MG63 (cell line): Measurements from ENCODE around the gene PLXNA2. TPM values are rescaled to one million over a fixed set of nuclear protein-coding genes. Genes with fewer than 3 reads are reported as not detected.
A peak's percentile ranks its signal among the peaks of the same experiment; 100 is the strongest.

ENCODE experiments used
- DNase-seq: peaks from one replicate; pipeline ENCODE4 v3.0.0-alpha.2; 2020
- H3K27me3 ChIP-seq: fragments of 250-450 bp; sonication (Bioruptor Pico); 2 replicates; pipeline ENCODE4 v1.5.1; 2020; ENCODE audit warnings: mild to moderate bottlenecking, moderate library complexity
- H3K36me3 ChIP-seq: fragments of 250-450 bp; sonication (Bioruptor Pico); 2 replicates; pipeline ENCODE4 v1.5.1; 2020; ENCODE audit warnings: mild to moderate bottlenecking, moderate library complexity
- H3K4me3 ChIP-seq: fragments of 250-450 bp; sonication (Bioruptor Pico); 2 replicates; pipeline ENCODE4 v1.5.1; 2020; ENCODE audit warnings: mild to moderate bottlenecking, moderate library complexity
- H3K9me3 ChIP-seq: fragments of 250-450 bp; sonication (Bioruptor Pico); 2 replicates; pipeline ENCODE4 v1.5.1; 2020; ENCODE audit warnings: mild to moderate bottlenecking, moderate library complexity
- total RNA-seq: library from RNA; depleted of rRNA; stranded (reverse); fragments of >200 nt; shearing (Covaris generic); gene quantifications from 2 replicates; pipeline ENCODE4 v1.2.3, GENCODE V29; 2014; ENCODE audit warnings: low replicate concordance

PLXNA2 gene
- total RNA-seq, 1 experiment from 2014 or later = 0.56 TPM

DNA sequence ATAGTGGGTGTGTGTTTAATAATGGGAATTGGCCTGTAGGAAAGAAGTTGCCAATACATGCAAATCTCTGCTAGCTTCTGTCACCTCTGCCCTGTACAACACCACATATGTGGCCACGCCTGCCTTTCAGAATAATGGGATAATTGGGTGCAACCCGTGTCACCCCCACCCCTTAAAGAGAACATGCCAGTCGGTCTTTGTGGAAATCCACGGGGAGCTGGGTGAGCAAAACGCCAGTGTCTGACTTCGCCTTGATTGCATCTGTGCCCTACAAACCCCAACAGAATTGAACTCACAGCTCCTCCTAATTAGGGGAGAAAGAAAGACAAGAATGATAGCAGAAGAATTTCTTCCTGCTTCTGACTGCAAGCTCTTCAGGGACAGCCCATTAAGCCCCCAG is 6.4 kb upstream of the PLXNA2 start:
- H3K4me3 ChIP-seq = no peak overlapping the region
- H3K27me3 ChIP-seq = peaks cover 2% of the 10 kb centered on the region; the same call in 1 of the 2 replicates
- no peaks in the 10 kb centered on the region for H3K9me3 ChIP-seq
- no peak for DNase-seq
- H3K36me3 ChIP-seq = no peaks in the 10 kb centered on the region

DNA sequence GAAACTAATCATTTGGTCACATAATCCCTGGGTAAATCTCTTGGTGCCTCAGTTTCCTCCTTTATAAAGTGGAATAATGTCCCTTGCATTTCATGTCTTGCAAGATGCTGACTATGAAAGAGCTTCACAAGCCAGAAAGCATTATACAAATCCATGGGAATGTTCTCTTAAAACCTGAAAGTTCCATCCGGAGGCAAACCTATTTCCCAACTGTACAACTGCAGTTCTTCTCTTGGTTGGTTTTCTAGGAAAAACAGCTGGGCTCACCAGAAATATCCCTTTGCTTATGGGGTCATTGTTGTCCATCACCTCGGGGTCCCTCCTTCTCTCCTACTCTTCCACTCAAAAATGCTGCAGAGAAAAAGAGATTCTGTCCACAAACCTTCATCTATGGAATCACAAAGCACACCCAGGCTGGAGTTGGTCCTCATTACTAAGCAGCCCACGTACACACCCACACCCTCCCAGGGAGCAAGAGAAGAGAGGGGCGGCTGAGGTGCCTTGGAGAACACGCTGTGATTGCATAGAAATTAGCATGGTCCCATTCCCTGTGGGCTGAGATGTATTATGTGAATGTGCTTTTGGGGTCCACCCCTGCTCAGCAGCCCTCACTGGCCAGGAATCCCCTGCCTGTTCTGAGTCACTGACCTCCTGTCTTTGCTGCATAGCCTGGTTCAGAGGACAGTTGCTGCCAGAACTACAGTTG is 5.0 kb upstream of the PLXNA2 start:
- Histone ChIP-seq H3K4me3 (no peak overlapping the region), H3K9me3 (no peaks in the 10 kb centered on the region), H3K27me3 (0 out of 2 replicates have a peak, but pooled peaks cover 4% of the 10 kb centered on the region), H3K36me3 (no peaks in the 10 kb centered on the region)
- no peak for DNase-seq

DNA sequence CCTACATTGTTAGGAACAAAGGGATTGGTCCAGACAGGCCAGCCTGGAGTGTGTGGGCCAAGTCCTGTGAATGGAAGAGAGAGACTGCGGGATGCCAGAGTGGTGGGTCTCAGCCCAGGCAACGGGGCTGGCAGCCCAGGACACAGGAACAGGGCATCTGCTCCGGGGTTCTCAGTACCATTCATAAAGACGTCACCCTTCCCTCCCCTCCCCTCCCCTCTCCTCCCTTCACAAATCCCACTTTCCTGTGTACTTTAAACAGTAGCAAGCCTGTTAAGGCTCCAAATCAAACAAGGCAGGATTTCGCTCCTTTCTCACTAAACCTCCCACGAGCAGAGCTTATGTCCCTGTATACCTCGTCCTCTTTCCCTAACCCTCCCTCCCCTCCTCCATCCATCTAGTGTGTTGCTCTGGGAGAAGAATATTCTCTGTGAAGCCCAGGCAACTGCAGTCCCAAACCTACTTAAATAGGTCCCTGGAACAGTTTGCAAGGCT is 4.2 kb upstream of the PLXNA2 start:
- H3K9me3 ChIP-seq = no peaks in the 10 kb centered on the region
- H3K36me3 ChIP-seq = no peaks in the 10 kb centered on the region
- peaks cover 6% of the 10 kb centered on the region; the same call in 1 of the 2 replicates for H3K27me3 ChIP-seq
- DNase-seq = no peak
- H3K4me3 ChIP-seq = no peak overlapping the region

DNA sequence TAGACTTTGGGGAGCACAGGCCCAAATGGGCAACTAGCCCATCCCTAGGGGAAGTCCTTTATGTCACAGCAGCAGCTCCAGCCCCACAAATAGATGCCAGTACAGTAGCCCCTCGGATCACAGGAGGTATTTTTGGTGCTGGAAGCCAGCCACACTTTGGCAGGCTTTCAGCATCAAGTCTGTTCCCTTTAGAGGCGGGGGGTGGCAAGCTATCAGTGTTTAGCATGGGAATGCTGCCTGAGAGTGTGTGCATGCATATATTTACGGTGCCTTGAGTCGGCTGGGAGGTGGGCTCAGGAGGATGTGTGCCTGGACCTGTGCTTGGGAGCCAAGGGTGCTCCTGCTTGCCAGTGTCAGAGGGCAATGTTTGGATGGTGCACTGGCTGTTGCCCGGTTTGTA is 3.5 kb upstream of the PLXNA2 start:
- Histone ChIP-seq H3K4me3 (no peak overlapping the region), H3K36me3 (no peaks in the 10 kb centered on the region), H3K27me3 (peaks cover 12% of the 10 kb centered on the region), H3K9me3 (no peaks in the 10 kb centered on the region)
- no peak for DNase-seq

DNA sequence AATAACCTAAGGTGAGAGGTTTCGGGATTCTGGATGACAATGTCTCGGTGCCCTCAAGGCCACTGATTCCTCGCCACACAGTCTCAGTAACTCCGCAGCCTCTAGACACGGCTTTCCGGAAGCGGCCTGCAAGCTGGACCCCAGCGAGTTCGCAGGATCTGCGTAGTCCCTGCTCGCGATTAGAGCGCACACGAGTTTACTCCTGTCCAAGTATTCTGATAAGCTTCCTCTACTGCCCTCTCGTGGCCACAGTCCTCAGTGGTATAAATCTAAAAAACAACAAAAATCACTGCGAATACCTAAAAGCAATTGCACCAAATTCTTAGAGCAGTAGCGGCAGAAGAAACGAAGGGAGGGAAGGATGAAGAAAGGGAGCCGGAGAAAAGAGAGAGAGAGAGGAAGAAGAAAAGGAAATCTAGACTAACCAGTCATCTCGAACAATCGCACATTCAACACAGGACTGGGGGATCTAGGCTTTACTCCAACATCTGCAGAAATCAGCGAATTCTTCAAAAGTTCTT is 1.1 kb upstream of the PLXNA2 start:
- Histone ChIP-seq H3K27me3 (peaks cover 29% of the 10 kb centered on the region), H3K9me3 (no peaks in the 10 kb centered on the region), H3K4me3 (no peak overlapping the region), H3K36me3 (no peaks in the 10 kb centered on the region)
- peak; percentile 81 for DNase-seq

DNA sequence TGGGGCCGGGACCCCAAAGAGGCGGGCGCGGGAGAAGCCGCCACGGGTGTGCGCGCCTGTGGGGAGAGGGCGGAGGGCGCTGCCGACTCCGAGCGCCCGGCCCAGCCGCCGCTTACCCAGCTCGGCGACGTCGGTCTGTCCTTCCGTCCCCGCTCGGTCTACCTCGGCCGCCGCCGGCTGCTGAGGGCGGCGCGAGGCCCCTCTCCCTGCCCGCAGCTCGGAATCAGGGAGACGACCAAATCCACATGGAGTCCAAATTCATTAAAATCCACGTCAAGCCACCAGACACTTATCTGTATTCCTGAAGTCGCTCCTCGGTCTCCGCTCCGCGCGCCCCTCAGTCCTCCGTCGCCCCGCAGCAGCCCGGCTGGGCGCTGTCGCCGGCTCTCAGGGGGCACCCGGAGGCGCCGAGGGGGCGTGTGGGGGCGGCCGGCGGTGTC is 637 bp downstream of the PLXNA2 start:
- peaks cover 37% of the 10 kb centered on the region for H3K27me3 ChIP-seq
- DNase-seq = no peak

DNA sequence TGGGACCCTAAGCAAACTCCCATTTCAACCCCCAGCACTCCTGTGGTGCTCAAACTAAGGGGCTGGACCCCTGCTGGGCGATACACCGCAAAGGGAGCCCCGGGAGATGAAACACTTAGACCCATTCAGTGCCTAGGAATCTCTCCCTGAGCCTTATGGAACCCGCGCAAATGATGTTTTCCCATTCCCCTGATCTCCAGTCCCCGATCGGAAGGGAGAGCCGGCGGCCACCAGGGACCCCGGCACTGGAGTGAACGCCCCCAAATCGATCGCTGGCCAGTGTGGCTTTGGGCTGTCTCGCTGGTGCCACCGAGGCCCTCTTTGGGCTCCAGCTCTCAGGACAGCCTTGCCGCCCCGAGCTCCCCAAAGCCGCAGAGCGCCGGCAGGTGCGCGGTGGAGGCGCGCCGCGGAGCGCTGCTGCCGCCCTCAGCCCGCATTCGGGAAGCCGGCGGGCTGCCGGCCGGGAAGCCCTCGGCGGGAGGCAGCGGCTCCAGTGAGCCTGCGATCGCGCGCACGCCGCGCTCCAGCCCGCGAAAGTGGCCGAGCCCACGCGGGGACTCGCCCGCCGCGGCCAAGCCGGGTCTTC is 1.1 kb downstream of the PLXNA2 start:
- H3K9me3 ChIP-seq = no peaks in the 10 kb centered on the region
- H3K4me3 ChIP-seq = peak overlapping the region; percentile 56
- peaks cover 37% of the 10 kb centered on the region for H3K27me3 ChIP-seq
- H3K36me3 ChIP-seq = no peaks in the 10 kb centered on the region
- DNase-seq = no peak

More for the DNA sequence above, 637 bp downstream of the PLXNA2 start:
- Histone ChIP-seq H3K4me3 (peak overlapping the region; percentile 56), H3K9me3 (no peaks in the 10 kb centered on the region), H3K36me3 (no peaks in the 10 kb centered on the region)

DNA sequence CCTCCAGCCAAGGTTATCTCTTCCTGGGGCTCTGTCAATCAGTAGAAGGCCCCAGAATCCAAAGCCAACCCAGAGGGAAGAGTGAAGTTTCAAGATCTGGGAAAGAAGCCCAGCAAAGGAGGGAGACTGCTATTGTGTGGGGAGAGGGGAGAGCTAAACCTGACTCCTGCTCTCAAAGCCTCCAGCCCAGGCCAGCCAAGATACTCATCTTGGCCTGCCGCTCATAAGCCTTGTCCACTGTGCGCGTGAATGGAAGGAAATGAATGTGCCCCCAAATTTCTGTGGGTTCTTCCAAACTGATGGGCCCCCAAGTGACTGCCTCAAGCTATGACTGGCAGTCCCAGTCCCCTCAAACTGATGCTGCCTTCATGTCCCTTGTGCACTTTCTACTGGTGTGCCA is 2.0 kb downstream of the PLXNA2 start:
- H3K4me3 ChIP-seq = no peak overlapping the region
- no peak for DNase-seq
- H3K27me3 ChIP-seq = peaks cover 39% of the 10 kb centered on the region
- H3K9me3 ChIP-seq = no peaks in the 10 kb centered on the region
- no peaks in the 10 kb centered on the region for H3K36me3 ChIP-seq

DNA sequence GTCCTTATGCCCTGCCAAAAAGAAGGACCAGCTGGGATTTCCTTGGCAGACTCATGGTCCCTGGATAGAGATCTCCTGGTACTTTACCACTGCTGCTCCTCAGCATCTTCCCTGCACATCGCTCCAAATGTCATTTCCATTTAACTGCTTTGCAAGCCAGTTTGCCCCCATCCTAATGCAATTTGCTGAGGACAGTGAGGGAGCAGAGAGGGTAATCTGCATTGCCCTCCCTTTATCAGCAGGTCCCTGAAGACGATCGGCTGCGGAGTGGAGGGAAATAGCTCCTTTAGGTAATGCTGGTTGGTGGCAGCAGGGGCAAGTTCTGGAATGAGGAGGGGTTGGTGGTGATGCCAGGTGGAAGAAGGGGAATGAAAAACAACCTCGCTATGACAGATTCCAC is 2.7 kb downstream of the PLXNA2 start:
- H3K9me3 ChIP-seq = no peaks in the 10 kb centered on the region
- H3K36me3 ChIP-seq = no peaks in the 10 kb centered on the region
- H3K27me3 ChIP-seq = peaks cover 39% of the 10 kb centered on the region
- H3K4me3 ChIP-seq = no peak overlapping the region
- DNase-seq = no peak

DNA sequence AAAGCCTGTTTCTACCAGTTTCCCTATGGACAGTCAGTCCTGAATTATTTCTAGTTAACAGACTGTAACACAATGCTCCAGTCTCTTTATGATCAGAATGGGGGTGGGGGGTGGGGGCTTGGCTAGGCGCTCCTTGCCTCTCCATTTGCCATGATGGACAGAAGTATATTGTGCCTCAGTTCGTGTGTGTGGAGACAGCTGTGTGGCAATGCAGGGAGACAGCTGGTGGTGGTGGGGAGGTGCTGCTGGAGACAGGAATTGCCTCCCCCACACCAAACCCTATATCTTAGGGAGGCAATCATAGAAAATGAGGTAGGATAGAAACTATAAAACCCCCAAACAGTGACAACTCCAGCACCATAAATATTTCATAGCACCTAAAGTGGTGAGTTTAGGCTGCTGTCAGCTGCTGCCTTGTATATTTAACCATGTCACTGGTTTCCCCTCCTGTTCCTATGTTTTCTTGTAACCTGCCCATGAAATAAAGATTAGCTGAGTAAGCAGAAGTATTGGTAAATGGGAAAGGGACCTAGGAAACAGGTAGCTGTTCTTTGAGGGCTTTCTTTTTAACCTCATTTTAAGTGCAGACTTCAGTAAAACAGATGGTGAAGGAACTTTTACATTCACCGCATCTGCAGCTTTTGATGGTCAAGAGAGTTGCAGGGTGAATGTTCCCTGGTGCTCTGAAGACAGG is 3.4 kb downstream of the PLXNA2 start:
- Histone ChIP-seq H3K36me3 (no peaks in the 10 kb centered on the region), H3K4me3 (no peak overlapping the region), H3K9me3 (no peaks in the 10 kb centered on the region), H3K27me3 (peaks cover 39% of the 10 kb centered on the region)
- no peak for DNase-seq

DNA sequence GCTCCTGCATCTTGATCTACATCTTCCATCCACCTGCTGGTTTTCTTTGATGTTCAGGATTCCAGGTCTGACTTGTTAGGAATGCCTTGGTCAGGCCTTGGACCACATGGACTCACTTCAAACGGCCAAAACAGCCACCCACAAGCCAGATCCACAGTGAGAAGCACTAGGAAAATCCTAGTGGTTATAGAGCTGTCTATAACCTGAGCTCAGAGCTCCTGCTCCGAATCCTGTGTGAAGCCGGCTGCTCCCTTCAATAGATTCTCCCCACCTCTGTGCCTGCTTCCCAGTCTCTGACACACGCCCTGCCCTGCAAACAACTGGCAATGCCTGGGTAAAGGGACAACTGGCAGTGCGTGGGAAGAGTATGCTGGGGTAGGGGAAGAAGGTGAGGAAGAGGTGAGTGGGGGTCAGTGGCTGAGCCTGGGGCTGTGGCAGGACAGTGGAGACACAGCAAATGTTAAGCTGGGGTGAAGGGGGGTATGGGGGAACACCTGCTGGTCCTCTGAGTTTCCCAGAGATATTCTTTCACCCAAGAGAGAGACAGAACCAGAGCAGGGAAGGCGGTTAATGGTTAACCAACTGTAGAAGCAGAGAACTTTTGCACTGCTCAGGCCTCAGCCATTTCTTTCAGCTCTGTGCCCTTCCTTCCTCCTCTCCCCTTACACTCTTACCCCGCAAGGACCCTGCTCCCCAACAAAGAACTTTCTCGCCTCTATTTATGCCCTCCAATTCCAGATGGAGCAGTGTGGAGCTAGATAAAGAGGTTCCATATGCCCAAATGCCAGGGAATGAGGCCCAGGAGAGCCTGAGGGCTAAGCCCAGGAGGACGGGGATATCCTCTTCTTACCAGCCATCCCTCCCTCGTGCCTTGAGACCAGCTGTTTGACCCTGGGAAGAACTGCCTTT is 4.5 kb downstream of the PLXNA2 start:
- no peak for DNase-seq
- H3K27me3 ChIP-seq = peaks cover 39% of the 10 kb centered on the region
- no peak overlapping the region for H3K4me3 ChIP-seq
- H3K9me3 ChIP-seq = no peaks in the 10 kb centered on the region
- no peaks in the 10 kb centered on the region for H3K36me3 ChIP-seq

DNA sequence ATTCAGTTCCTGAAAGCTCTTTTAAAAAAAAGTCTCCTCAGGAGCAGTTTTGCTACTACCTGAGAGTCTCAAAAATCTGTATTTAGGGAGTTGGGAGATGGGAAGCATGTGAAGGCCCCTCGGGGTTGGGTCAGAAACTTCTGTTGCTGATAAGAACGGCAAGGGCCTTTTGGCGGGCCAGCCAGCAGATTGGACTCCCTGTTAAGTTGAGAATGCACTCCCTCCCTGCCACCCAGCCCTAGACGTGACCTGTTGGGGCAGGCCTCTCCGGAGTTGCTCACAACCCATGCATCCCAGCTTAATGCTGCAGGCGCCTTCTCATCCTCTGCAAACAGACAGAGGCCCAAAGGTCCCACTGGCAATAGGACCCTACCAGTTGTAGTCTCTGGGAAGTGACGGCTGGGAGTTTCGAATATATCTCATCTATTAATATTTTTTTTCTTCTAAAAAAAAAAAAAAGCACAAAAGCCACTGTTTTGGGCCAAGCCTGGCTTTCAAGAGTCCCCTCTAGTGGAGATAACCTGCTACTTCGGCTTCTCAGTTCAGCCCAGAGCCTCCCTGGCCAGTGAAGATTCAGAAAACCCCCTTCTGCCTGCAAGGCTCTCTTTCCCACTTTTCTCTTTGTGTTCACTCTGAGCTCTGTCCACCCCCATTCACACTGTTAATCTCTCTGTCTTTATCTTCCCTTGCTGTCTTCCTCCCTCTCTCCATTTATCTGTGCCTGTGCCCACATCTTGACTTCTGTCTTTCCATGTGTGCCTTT is 5.3 kb downstream of the PLXNA2 start:
- DNase-seq = peak; percentile 34
- no peaks in the 10 kb centered on the region for H3K36me3 ChIP-seq
- H3K9me3 ChIP-seq = no peaks in the 10 kb centered on the region
- H3K27me3 ChIP-seq = peaks cover 37% of the 10 kb centered on the region
- H3K4me3 ChIP-seq = no peak overlapping the region

DNA sequence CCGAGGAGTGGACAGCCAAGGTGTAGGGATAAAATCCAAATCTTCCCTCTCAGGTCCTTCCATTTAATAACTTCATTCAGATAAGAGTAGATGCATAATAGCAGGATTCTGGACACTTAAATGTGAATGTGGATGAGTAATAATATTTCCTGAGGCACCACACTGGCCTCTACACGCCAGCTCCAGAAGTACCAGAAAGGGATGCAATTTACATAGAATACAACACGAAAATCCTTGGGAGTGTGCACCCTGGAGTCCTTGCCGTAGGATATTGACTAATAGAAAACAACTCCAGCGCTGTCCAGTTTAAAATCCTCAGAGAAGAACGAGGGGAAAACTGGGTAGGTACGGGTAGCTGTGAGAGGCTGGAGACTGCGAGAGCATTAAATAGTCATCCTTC is 6.9 kb downstream of the PLXNA2 start:
- no peak overlapping the region for H3K4me3 ChIP-seq
- H3K27me3 ChIP-seq = peaks cover 22% of the 10 kb centered on the region
- no peaks in the 10 kb centered on the region for H3K9me3 ChIP-seq
- no peaks in the 10 kb centered on the region for H3K36me3 ChIP-seq
- DNase-seq = no peak

DNA sequence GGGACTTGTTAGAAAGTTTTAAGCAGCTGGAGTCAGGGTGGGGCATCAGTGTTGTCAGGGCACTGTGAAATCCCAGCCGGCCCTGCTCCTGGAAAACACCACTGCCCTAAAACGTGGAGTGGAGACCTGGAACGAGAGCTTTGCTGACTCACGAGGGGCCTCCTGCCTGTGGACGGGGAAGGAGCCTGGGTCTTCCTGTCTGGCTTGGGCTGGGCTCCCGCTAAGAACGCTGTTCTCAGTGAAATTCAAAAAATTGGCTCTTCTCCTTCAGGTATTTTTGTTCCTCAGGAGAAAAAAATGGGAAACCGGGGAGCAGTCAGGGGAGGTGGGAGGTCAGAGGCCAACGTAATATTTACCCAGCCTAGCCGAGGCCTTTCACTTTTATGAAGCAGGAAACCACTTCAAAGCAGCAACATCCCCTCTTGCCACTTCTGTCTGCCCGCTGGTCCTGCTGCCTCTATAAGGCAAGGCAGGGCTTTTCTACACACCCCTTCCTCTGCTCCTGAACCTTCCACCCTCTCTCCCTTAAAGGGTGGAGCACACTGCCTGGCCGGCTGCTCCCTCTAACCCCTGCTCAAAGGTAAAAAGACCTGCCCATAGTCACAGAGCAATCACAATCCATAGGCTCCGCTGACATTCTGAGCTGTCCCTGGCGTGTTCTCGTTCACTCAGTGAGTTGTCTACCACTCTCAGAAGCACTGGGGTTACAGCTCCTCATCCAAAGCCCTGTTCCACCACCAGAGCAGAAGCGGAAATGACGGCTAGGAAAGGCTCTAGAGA is 8.0 kb downstream of the PLXNA2 start:
- Histone ChIP-seq H3K4me3 (no peak overlapping the region), H3K9me3 (no peaks in the 10 kb centered on the region), H3K27me3 (peaks cover 12% of the 10 kb centered on the region), H3K36me3 (no peaks in the 10 kb centered on the region)
- peak; percentile 67 for DNase-seq

DNA sequence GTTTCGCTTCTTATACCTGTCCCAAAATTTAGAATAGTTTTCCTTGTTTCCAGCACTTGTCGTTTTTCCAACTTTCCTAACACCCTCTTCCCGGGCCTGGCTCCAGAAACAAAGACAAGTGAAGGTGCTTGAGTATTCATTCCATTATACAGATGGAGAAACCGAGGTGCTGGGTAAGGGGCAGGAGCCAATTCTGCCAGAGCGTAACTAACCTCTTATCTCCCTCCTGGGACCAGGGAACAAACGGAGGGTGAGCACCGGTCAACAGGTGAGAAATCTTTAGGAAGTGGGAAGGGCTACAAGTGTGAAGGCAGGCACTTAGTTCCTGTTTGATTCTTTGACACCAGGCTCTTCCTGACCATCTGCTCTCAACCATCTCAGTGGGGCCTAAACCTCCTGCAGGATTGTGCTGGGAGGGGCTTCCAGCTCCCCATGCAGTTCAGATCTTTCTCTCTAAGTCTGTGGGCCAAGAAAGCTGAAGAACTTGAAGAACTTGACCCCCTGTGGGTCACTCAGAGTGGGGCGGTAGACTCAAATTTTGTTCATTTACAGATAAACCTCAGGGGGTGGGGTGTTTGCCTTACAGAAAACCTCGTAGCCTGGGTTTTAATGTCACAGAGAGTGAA is 8.7 kb downstream of the PLXNA2 start:
- Histone ChIP-seq H3K27me3 (peaks cover 9% of the 10 kb centered on the region), H3K9me3 (no peaks in the 10 kb centered on the region), H3K36me3 (no peaks in the 10 kb centered on the region), H3K4me3 (no peak overlapping the region)
- DNase-seq = no peak
